ENCODE measurements around the gene PPL.
"Not testable (repeated sequence)": the region's sequence is repeated elsewhere in the genome, so short reads cannot be mapped to it uniquely, and the experiment has no call there.

PPL gene

GRCh38 chr16:4935241-4935855, 1.6 kb downstream of the PPL start:
- no peak overlapping the region; the same call in 1 of the 2 replicates for H3K27ac ChIP-seq

GRCh38 chr16:4934591-4934990, 2.4 kb downstream of the PPL start:
- no peak for TF ChIP-seq CTCF (conservative IDR thresholded peaks at IDR 0.05)
- H3K27ac ChIP-seq: no peak overlapping the region

More at GRCh38 chr16:4935241-4935855, 1.6 kb downstream of the PPL start:
- TF ChIP-seq CTCF (conservative IDR thresholded peaks at IDR 0.05): no peak

- no peak overlapping the region for H3K27ac ChIP-seq
- TF ChIP-seq CTCF (conservative IDR thresholded peaks at IDR 0.05): no peak
These were observed 3.0 kb downstream of the PPL start for GRCh38 chr16:4933871-4934395.

GRCh38 chr16:4933433-4933832, 3.5 kb downstream of the PPL start:
- no peak overlapping the region for H3K27ac ChIP-seq
- TF ChIP-seq CTCF (conservative IDR thresholded peaks at IDR 0.05): no peak

GRCh38 chr16:4931381-4931780, 5.6 kb downstream of the PPL start:
- TF ChIP-seq CTCF (conservative IDR thresholded peaks at IDR 0.05): no peak
- H3K27ac ChIP-seq: no peak overlapping the region

- H3K27ac ChIP-seq: not testable (repeated sequence)
These were observed 7.3 kb downstream of the PPL start for GRCh38 chr16:4929619-4930018.

GRCh38 chr16:4928227-4928626, 8.7 kb downstream of the PPL start:
- no peak for TF ChIP-seq CTCF (conservative IDR thresholded peaks at IDR 0.05)
- no peak overlapping the region for H3K27ac ChIP-seq

GRCh38 chr16:4927661-4928060, 9.3 kb downstream of the PPL start:
- no peak overlapping the region for H3K27ac ChIP-seq
- no peak for TF ChIP-seq CTCF (conservative IDR thresholded peaks at IDR 0.05)

Measured in VCaP (cell line).